ENCODE measurements around the gene C2CD4D. TPM values are rescaled to one million over a fixed set of nuclear protein-coding genes. Genes with fewer than 3 reads are reported as not detected.

C2CD4D gene
- total RNA-seq, 5 donors from 2014 or later (not counting 1 experiment from before 2014, with no cell fraction given) = 0.26 to 1.1 (median 0.85) TPM

DNA sequence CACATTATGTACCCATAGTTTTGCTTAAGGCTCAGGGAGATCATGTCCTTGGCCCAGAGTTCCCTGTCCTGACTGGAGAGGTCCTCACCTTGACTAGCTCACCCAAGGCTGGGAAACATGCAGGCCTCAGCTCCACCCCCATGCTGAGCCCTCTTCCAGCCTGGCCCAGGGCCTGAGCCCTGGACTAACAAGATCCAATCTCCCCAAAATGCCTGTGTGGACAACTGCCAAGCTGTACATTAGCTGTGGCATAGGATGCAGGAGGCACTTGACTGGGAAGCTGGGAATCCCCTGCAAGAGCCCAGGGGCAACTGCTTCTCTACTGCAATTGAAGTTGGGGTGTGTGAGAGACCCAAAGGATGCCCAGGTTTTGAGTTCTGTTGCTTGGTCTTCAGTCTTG lies 36.5 kb downstream of the C2CD4D start:
- no peak overlapping the region for H3K4me3 Mint-ChIP-seq
- ChIA-PET CTCF (no interaction called here), POLR2A (no interaction called here)
- Histone ChIP-seq H3K27ac (ENCODE audit: low read length) (no peak overlapping the region), H3K27me3 (replicated peaks in 1 of 2; ENCODE audit: control insufficient read depth in 2 of 2, extremely low read depth in 1 of 2, insufficient read depth in 2 of 2, low read length in 1 of 2) (peaks cover 0 to 16% of the 10 kb centered on the region in 2 experiments), H3K36me3 (ENCODE audit: control insufficient read depth in 2 of 2, extremely low read depth in 1 of 2, insufficient read depth in 1 of 2, low read length in 1 of 2) (no peaks in the 10 kb centered on the region), H3K9me3 (no peaks in the 10 kb centered on the region), H3K4me3 (ENCODE audit: control insufficient read depth in 1 of 2, extremely low read depth in 1 of 2, low read length in 1 of 2) (no peak overlapping the region), H3K4me1 (ENCODE audit: control insufficient read depth in 1 of 2, extremely low read depth in 1 of 2, insufficient read depth in 2 of 2, low read length in 2 of 2) (peaks cover 0 to 11% of the 10 kb centered on the region in 2 experiments)
- H3K27me3 Mint-ChIP-seq = peaks cover 0 to 6% of the 10 kb centered on the region in 2 donors
- H3K27ac Mint-ChIP-seq = peak overlapping the region in 1 of 2 donors; percentile 7
- peaks cover 5% of the 10 kb centered on the region for H3K36me3 Mint-ChIP-seq
- DNase-seq (no peak), ATAC-seq (replicated peaks in 1 of 4) (no peak)
- H3K9me3 Mint-ChIP-seq = no peaks in the 10 kb centered on the region
- peaks cover 11 to 12% (median 12%) of the 10 kb centered on the region in 3 donors for H3K4me1 Mint-ChIP-seq

DNA sequence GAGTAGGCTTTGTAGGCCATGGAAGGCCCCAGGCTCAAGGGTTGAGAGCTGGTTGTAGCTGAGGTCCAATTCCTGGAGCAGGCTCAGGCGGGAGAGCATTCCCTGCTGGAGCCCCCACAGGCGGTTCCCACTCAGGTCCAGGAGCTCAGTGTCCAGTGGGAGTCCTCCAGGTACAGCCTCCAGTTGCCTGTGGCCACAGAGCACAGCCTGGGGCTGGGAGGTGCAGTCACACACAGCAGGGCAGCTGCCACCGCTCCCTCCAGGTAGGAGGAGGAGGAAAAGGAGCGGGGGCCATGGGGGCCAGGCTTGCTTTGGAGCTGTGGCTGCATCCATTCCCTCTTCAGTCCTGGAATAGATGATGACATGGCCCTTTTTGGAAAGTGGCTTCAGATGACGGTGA lies 37.2 kb downstream of the C2CD4D start:
- no peak overlapping the region for H3K4me3 ChIP-seq (ENCODE audit: control insufficient read depth in 1 of 2, extremely low read depth in 1 of 2, low read length in 1 of 2)
- H3K36me3 ChIP-seq (ENCODE audit: control insufficient read depth in 2 of 2, extremely low read depth in 1 of 2, insufficient read depth in 1 of 2, low read length in 1 of 2) = peaks cover 0 to 2% of the 10 kb centered on the region in 2 donors
- no peak overlapping the region for H3K27ac ChIP-seq (ENCODE audit: low read length)
- no peak for DNase-seq
- Mint-ChIP-seq H3K27ac (no peak overlapping the region), H3K4me3 (no peak overlapping the region), H3K27me3 (peaks cover 0 to 6% of the 10 kb centered on the region in 2 donors), H3K4me1 (peaks cover 11 to 12% (median 12%) of the 10 kb centered on the region in 3 donors), H3K9me3 (no peaks in the 10 kb centered on the region), H3K36me3 (peaks cover 5% of the 10 kb centered on the region)
- H3K4me1 ChIP-seq (ENCODE audit: control insufficient read depth in 1 of 2, extremely low read depth in 1 of 2, insufficient read depth in 2 of 2, low read length in 2 of 2) = peaks cover 0 to 11% of the 10 kb centered on the region in 2 experiments
- no peak for ATAC-seq (replicated peaks in 1 of 4)
- ChIA-PET POLR2A (no interaction called here), CTCF (interaction anchor here in 1 of 2 donors (0.6 kb wide), 1 partner anchor 34 kb away, joined by 3 read pairs; no protein-coding TSS in a partner anchor)
- H3K27me3 ChIP-seq (replicated peaks in 1 of 2; ENCODE audit: control insufficient read depth in 2 of 2, extremely low read depth in 1 of 2, insufficient read depth in 2 of 2, low read length in 1 of 2) = peaks cover 0 to 16% of the 10 kb centered on the region in 2 experiments
- 88% methylated on average over 5 of the region's 5 CpGs for WGBS (ENCODE audit: insufficient coverage)
- H3K9me3 ChIP-seq = no peaks in the 10 kb centered on the region

DNA sequence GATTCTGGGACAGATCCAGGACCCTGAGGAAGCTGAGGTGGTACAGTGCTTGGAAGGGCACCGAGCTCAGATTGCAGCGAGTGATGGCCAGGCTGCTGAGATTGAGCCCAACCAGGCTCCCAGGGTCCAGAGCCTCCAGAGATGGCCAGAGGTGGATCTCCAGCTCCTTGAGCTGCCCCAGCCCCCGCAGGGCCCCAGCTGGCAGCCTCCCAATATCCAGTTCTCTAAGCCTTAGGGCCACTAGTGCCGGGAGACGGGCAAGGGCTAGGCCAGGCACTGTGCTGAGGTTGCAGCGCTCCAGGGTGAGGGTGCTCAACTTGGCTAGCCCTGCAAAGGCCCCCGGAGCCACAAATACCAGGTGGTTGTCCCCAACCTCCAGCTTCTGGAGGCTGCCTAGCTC lies 37.8 kb downstream of the C2CD4D start:
- ATAC-seq (replicated peaks in 1 of 4) (no peak), DNase-seq (no peak)
- 91% methylated on average over 7 of the region's 7 CpGs for WGBS (ENCODE audit: insufficient coverage)
- CTCF ChIA-PET = interaction anchor here (0.5 to 0.6 kb wide), 2 partner anchors 34 to 880 kb away, joined by 3 to 8 read pairs; no protein-coding TSS in a partner anchor
- no peak overlapping the region for H3K27ac ChIP-seq (ENCODE audit: low read length)
- H3K27me3 ChIP-seq (replicated peaks in 1 of 2; ENCODE audit: control insufficient read depth in 2 of 2, extremely low read depth in 1 of 2, insufficient read depth in 2 of 2, low read length in 1 of 2) = peaks cover 0 to 16% of the 10 kb centered on the region in 2 experiments
- peaks cover 0 to 3% of the 10 kb centered on the region in 2 donors for H3K36me3 ChIP-seq (ENCODE audit: control insufficient read depth in 2 of 2, extremely low read depth in 1 of 2, insufficient read depth in 1 of 2, low read length in 1 of 2)
- POLR2A ChIA-PET = no interaction called here
- Mint-ChIP-seq H3K27me3 (peaks cover 0 to 6% of the 10 kb centered on the region in 2 donors), H3K4me3 (no peak overlapping the region), H3K27ac (no peak overlapping the region), H3K4me1 (peaks cover 11 to 13% (median 12%) of the 10 kb centered on the region in 3 donors), H3K36me3 (peaks cover 5% of the 10 kb centered on the region), H3K9me3 (no peaks in the 10 kb centered on the region)
- H3K9me3 ChIP-seq = no peaks in the 10 kb centered on the region
- H3K4me1 ChIP-seq (ENCODE audit: control insufficient read depth in 1 of 2, extremely low read depth in 1 of 2, insufficient read depth in 2 of 2, low read length in 2 of 2) = peaks cover 0 to 11% of the 10 kb centered on the region in 2 experiments
- no peak overlapping the region for H3K4me3 ChIP-seq (ENCODE audit: control insufficient read depth in 1 of 2, extremely low read depth in 1 of 2, low read length in 1 of 2)

DNA sequence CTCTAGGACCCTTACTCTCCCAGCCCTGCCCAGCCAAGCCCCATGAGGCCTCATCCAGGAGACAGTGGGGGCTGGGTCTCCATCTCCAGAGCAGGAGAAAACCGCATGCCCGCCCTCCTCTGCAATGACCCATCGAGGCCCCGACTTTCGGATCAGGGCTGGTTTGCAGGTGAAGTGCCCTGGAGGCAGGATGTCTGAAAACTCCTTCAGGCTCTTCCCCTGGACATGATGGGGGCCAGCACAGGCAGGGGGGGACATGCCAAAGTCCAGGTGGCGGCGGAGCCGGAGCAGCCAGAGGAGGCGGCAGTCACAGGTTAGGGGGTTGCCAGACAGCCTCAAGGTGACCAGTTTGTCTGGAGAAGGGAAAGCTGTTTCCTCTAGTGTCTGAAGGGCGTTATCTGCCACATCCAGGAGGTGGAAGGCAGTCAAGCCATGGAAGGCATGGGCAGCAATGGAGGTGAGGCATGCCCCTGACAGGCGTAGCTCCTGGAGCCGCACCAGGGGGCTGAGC lies 38.3 kb downstream of the C2CD4D start:
- Histone ChIP-seq H3K27ac (ENCODE audit: low read length) (no peak overlapping the region), H3K4me1 (ENCODE audit: control insufficient read depth in 1 of 2, extremely low read depth in 1 of 2, insufficient read depth in 2 of 2, low read length in 2 of 2) (peaks cover 0 to 11% of the 10 kb centered on the region in 2 experiments), H3K9me3 (no peaks in the 10 kb centered on the region), H3K4me3 (ENCODE audit: control insufficient read depth in 1 of 2, extremely low read depth in 1 of 2, low read length in 1 of 2) (no peak overlapping the region), H3K27me3 (replicated peaks in 1 of 2; ENCODE audit: control insufficient read depth in 2 of 2, extremely low read depth in 1 of 2, insufficient read depth in 2 of 2, low read length in 1 of 2) (peaks cover 0 to 16% of the 10 kb centered on the region in 2 experiments), H3K36me3 (ENCODE audit: control insufficient read depth in 2 of 2, extremely low read depth in 1 of 2, insufficient read depth in 1 of 2, low read length in 1 of 2) (peaks cover 0 to 3% of the 10 kb centered on the region in 2 donors)
- Mint-ChIP-seq H3K27me3 (peaks cover 0 to 6% of the 10 kb centered on the region in 2 donors), H3K27ac (no peak overlapping the region), H3K4me3 (no peak overlapping the region), H3K9me3 (no peaks in the 10 kb centered on the region), H3K36me3 (peaks cover 5% of the 10 kb centered on the region), H3K4me1 (peaks cover 11 to 17% (median 12%) of the 10 kb centered on the region in 3 donors)
- POLR2A ChIA-PET = no interaction called here
- ATAC-seq (replicated peaks in 1 of 4) (no peak), DNase-seq (no peak)
- CTCF ChIA-PET = interaction anchor here in 1 of 2 donors (0.5 kb wide), 1 partner anchor 879 kb away, joined by 8 read pairs; no protein-coding TSS in a partner anchor
- 91% methylated on average over 12 of the region's 12 CpGs for WGBS (ENCODE audit: insufficient coverage)

DNA sequence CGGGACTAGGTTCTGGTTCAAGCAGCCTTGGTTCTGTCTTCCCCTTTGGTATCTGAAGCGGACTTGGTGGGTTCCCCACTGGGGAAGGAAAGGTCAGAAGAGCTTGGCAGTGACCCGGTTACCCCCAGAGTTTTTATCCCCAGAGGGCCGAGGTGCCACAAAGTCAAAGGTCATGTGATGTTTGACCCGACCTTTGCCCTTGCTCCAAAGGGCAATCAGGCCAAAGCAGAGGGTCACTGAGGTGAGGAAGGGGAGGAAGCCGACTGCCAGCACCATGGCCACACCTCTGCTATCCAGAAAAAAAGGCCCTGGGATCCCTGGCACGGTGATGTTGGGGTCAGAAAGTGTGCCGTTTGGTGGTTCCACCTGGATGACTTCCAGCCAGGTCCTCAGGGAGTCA lies 38.8 kb downstream of the C2CD4D start:
- DNase-seq (no peak), ATAC-seq (replicated peaks in 1 of 4) (no peak)
- Mint-ChIP-seq H3K36me3 (peaks cover 5% of the 10 kb centered on the region), H3K4me3 (no peak overlapping the region), H3K4me1 (peaks cover 11 to 17% (median 12%) of the 10 kb centered on the region in 3 donors), H3K27me3 (peaks cover 0 to 6% of the 10 kb centered on the region in 2 donors), H3K27ac (no peak overlapping the region), H3K9me3 (no peaks in the 10 kb centered on the region)
- Histone ChIP-seq H3K36me3 (ENCODE audit: control insufficient read depth in 2 of 2, extremely low read depth in 1 of 2, insufficient read depth in 1 of 2, low read length in 1 of 2) (peaks cover 2 to 3% of the 10 kb centered on the region in 2 donors), H3K27ac (ENCODE audit: low read length) (no peak overlapping the region), H3K4me3 (ENCODE audit: control insufficient read depth in 1 of 2, extremely low read depth in 1 of 2, low read length in 1 of 2) (no peak overlapping the region), H3K9me3 (no peaks in the 10 kb centered on the region), H3K4me1 (ENCODE audit: control insufficient read depth in 1 of 2, extremely low read depth in 1 of 2, insufficient read depth in 2 of 2, low read length in 2 of 2) (peaks cover 0 to 11% of the 10 kb centered on the region in 2 experiments), H3K27me3 (replicated peaks in 1 of 2; ENCODE audit: control insufficient read depth in 2 of 2, extremely low read depth in 1 of 2, insufficient read depth in 2 of 2, low read length in 1 of 2) (peaks cover 0 to 16% of the 10 kb centered on the region in 2 experiments)
- ChIA-PET CTCF (interaction anchor here in 1 of 2 donors (1.0 kb wide), 1 partner anchor 195 kb away, joined by 3 read pairs; no protein-coding TSS in a partner anchor), POLR2A (no interaction called here)
- WGBS (ENCODE audit: insufficient coverage) = 71% methylated on average over 3 of the region's 8 CpGs

DNA sequence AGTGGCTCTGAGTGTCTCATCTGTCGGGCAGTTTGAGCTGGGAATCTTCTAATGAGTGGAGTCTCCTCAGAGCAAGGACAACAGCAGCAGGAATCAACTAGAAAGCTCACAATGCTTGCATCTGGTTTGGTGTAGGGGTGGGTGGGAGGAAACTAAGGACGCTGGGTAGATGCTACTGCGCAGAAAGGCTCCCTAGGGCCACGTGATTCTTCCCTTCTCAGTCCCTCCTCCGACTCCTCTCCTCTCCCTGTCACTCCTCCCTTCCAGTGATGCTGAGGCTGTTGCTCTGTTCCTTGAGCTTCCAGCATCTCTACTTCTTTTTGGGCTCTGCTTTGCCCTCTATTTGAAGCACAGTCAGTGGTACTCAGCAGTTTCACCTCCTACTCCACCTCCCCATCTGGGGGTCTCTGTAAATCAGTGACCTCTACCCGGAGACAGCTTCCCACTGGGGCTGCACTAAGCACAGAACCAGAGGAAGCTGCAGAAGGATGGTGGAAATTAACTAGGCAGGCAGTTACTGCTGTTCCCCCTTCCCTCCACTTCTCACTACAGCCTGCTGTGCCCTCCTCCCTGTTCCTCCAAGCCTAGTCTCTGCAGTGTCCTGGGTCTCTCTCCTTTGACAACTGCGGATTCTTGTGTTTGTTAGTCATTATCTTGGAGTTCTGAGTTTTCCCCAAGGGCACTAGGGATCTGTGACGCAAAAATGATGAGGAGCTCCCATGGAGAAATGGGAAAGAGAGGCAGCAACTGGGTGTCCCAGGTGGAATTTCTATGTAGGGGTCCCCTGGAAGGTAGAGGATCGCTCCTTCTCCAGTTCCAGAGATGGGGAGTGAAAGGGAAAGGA lies 40.2 kb downstream of the C2CD4D start:
- POLR2A ChIA-PET = interaction anchor here in 1 of 2 donors (0.6 kb wide), 1 partner anchor 230 kb away, joined by 4 read pairs; no protein-coding TSS in a partner anchor

More for the DNA sequence above, 40.2 kb downstream of the C2CD4D start:
- WGBS (ENCODE audit: insufficient coverage) = 88% methylated on average over 6 of the region's 9 CpGs
- Histone ChIP-seq H3K9me3 (no peaks in the 10 kb centered on the region), H3K27ac (ENCODE audit: low read length) (no peak overlapping the region), H3K36me3 (ENCODE audit: control insufficient read depth in 2 of 2, extremely low read depth in 1 of 2, insufficient read depth in 1 of 2, low read length in 1 of 2) (peaks cover 2 to 3% of the 10 kb centered on the region in 2 donors), H3K27me3 (replicated peaks in 1 of 2; ENCODE audit: control insufficient read depth in 2 of 2, extremely low read depth in 1 of 2, insufficient read depth in 2 of 2, low read length in 1 of 2) (peaks cover 0 to 16% of the 10 kb centered on the region in 2 experiments), H3K4me3 (ENCODE audit: control insufficient read depth in 1 of 2, extremely low read depth in 1 of 2, low read length in 1 of 2) (no peak overlapping the region), H3K4me1 (ENCODE audit: control insufficient read depth in 1 of 2, extremely low read depth in 1 of 2, insufficient read depth in 2 of 2, low read length in 2 of 2) (peaks cover 0 to 11% of the 10 kb centered on the region in 2 experiments)
- DNase-seq = no peak
- ATAC-seq (replicated peaks in 1 of 4) = no peak
- peaks cover 11 to 17% (median 12%) of the 10 kb centered on the region in 3 donors for H3K4me1 Mint-ChIP-seq
- CTCF ChIA-PET = no interaction called here
- peaks cover 0 to 6% of the 10 kb centered on the region in 2 donors for H3K27me3 Mint-ChIP-seq
- H3K36me3 Mint-ChIP-seq = peaks cover 6% of the 10 kb centered on the region
- H3K4me3 Mint-ChIP-seq = no peak overlapping the region
- no peak overlapping the region for H3K27ac Mint-ChIP-seq
- no peaks in the 10 kb centered on the region for H3K9me3 Mint-ChIP-seq
